MM.1S (cell line): ENCODE results near the gene AP3S1.

Experiments used
- DNase-seq: peaks from one replicate; pipeline ENCODE4 v3.0.0-alpha.2; 2015
- H2AFZ ChIP-seq: fragments of 300-600 bp; sonication (generic); 2 replicates; pipeline ENCODE4 v1.6.0; 2016; ENCODE audit warnings: antibody characterized with exemption, low read length
- H3F3A ChIP-seq: fragments of 300-600 bp; sonication (generic); 2 replicates; pipeline ENCODE4 v1.6.1; 2016; ENCODE audit warnings: mild to moderate bottlenecking, antibody characterized with exemption, low read length, moderate library complexity, mixed read lengths; ENCODE audit not compliant: insufficient read depth
- H3K27ac ChIP-seq: fragments of 300-600 bp; sonication (generic); 2 replicates; pipeline ENCODE4 v1.5.1; 2016; ENCODE audit warnings: mild to moderate bottlenecking, low read length
- H3K27me3 ChIP-seq: fragments of 300-600 bp; sonication (generic); replicated peaks from 2 replicates; pipeline ENCODE4 v1.6.0; 2016; ENCODE audit warnings: low read length; ENCODE audit not compliant: insufficient read depth
- H3K36me3 ChIP-seq: fragments of 300-600 bp; sonication (generic); replicated peaks from 2 replicates; pipeline ENCODE4 v1.6.1; 2016; ENCODE audit warnings: mild to moderate bottlenecking, low read length, mixed read lengths; ENCODE audit not compliant: insufficient read depth
- H3K4me1 ChIP-seq: fragments of 300-600 bp; sonication (generic); 2 replicates; pipeline ENCODE4 v1.6.1; 2016; ENCODE audit warnings: low read length, mixed read lengths
- H3K4me2 ChIP-seq: fragments of 300-600 bp; sonication (generic); 2 replicates; pipeline ENCODE4 v1.6.0; 2016; ENCODE audit warnings: low read depth, low read length
- H3K4me3 ChIP-seq: fragments of 300-600 bp; sonication (generic); 2 replicates; pipeline ENCODE4 v1.5.1; 2016; ENCODE audit warnings: low read length, mixed read lengths
- H3K79me2 ChIP-seq: fragments of 300-600 bp; sonication (generic); 2 replicates; pipeline ENCODE4 v1.6.1; 2016; ENCODE audit warnings: mixed run types, low read length, mixed read lengths
- H3K9ac ChIP-seq: fragments of 300-600 bp; sonication (generic); 2 replicates; pipeline ENCODE4 v1.6.1; 2016; ENCODE audit warnings: low read length, mixed read lengths
- H3K9me2 ChIP-seq: fragments of 300-600 bp; sonication (generic); replicated peaks from 2 replicates; pipeline ENCODE4 v1.6.1; 2016; ENCODE audit warnings: mild to moderate bottlenecking, low read length, mixed read lengths; ENCODE audit not compliant: insufficient read depth
- H3K9me3 ChIP-seq: fragments of 300-600 bp; sonication (generic); replicated peaks from 2 replicates; pipeline ENCODE4 v1.6.1; 2016; ENCODE audit warnings: mild to moderate bottlenecking, low read length, mixed read lengths; ENCODE audit not compliant: insufficient read depth
- H4K20me1 ChIP-seq: fragments of 300-600 bp; sonication (generic); 2 replicates; pipeline ENCODE4 v1.6.1; 2016; ENCODE audit warnings: mild to moderate bottlenecking, low read length, moderate library complexity, mixed read lengths; ENCODE audit not compliant: insufficient read depth
- EZH2 ChIP-seq: fragments of 300-600 bp; sonication (generic); optimal IDR thresholded peaks from 2 replicates; pipeline ENCODE3; 2017; ENCODE audit warnings: low read depth, mild to moderate bottlenecking, antibody characterized with exemption, low read length, mixed read lengths
- EZH2phosphoT487 ChIP-seq: fragments of 300-600 bp; sonication (generic); IDR thresholded peaks from 2 replicates; pipeline ENCODE4 v1.6.1; 2018; ENCODE audit warnings: antibody characterized with exemption, low read length
- TF ChIP-seq, protein P1 (sequence below): fragments of 300-600 bp; sonication (generic); IDR thresholded peaks from 2 replicates; pipeline ENCODE4 v1.5.1; 2016; ENCODE audit warnings: antibody characterized with exemption, low read length, mixed read lengths

The AP3S1 gene

DNA sequence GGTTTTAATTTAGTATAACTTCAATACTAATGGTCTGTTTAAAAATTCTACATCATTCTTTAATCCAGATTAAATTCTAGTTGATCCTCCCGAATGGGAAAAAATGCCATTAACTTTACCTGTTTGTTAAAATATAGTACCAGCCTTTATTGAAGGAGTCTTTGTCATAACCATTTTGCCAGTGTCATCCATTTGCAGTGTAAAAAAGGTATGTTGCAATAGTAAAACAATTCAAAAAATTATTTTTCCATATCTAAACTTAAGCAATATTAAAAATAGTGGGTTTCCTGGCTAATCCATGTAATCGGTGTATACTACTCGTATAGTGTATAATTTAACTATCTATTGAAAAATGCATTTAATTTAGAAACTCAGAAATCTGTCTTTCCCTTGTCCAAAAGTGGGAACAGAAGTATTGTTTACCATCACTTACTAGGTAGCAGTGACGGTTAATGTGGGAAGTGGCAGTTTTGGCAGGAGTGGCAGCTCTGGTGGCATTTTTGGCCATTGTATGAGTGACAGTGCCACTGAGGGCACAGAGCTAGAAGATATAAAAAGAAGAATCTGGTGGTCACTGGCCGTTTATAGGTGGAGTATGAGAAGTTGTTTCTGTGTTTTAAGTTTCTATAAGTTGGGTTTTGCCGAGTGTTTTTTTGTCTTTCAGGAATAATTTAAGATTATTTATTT, 1.9 kb downstream of the AP3S1 start:
- H3K27ac ChIP-seq, result no peak overlapping the region
- no peak overlapping the region for H3K9ac ChIP-seq
- no peaks in the 10 kb centered on the region for H3K9me2 ChIP-seq
- H4K20me1 ChIP-seq, result peaks cover 7% of the 10 kb centered on the region
- peaks cover 6% of the 10 kb centered on the region; the same call in 1 of the 2 replicates for H3F3A ChIP-seq
- no peak overlapping the region for H3K4me3 ChIP-seq
- TF ChIP-seq EZH2, result no peak
- TF ChIP-seq, protein P1, sequence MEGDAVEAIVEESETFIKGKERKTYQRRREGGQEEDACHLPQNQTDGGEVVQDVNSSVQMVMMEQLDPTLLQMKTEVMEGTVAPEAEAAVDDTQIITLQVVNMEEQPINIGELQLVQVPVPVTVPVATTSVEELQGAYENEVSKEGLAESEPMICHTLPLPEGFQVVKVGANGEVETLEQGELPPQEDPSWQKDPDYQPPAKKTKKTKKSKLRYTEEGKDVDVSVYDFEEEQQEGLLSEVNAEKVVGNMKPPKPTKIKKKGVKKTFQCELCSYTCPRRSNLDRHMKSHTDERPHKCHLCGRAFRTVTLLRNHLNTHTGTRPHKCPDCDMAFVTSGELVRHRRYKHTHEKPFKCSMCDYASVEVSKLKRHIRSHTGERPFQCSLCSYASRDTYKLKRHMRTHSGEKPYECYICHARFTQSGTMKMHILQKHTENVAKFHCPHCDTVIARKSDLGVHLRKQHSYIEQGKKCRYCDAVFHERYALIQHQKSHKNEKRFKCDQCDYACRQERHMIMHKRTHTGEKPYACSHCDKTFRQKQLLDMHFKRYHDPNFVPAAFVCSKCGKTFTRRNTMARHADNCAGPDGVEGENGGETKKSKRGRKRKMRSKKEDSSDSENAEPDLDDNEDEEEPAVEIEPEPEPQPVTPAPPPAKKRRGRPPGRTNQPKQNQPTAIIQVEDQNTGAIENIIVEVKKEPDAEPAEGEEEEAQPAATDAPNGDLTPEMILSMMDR, result no peak
- TF ChIP-seq EZH2phosphoT487, result no peak
- H3K36me3 ChIP-seq, result no peaks in the 10 kb centered on the region
- H3K4me2 ChIP-seq, result peak overlapping the region; percentile 67; the same call in 1 of the 2 replicates
- H3K9me3 ChIP-seq, result no peaks in the 10 kb centered on the region
- no peak overlapping the region for H2AFZ ChIP-seq
- DNase-seq, result no peak
- peaks cover 73% of the 10 kb centered on the region for H3K79me2 ChIP-seq
- H3K4me1 ChIP-seq, result peaks cover 14% of the 10 kb centered on the region; the same call in 1 of the 2 replicates
- H3K27me3 ChIP-seq, result no peaks in the 10 kb centered on the region

DNA sequence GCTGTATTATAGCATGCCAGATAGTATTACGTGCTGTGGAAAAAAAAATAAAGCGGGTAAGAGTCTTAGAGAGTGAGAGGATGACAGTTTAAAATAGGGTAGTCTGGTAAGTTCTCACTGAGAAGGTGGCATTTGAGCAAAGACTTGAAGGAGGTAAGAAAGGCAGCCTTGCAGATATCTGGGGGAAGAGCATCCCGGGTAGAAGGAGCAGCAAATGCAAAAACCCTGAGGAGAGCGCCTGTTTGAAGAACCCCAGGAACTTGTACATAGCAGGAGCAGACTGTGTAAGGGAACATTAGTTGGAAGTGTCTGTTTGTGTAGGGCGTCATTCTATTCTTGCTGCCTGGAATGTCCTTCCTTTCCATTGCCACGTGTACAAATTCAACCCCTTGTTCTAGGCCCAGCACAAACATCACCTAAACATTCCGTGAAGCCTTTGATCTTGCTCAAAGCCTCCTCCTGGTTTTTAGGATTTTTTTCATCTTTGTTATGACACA, 2.6 kb downstream of the AP3S1 start:
- Histone ChIP-seq H3K79me2 (peaks cover 75% of the 10 kb centered on the region), H4K20me1 (peaks cover 2% of the 10 kb centered on the region), H3K4me2 (no peak overlapping the region), H2AFZ (no peak overlapping the region), H3K9me3 (no peaks in the 10 kb centered on the region), H3K27me3 (no peaks in the 10 kb centered on the region), H3K9ac (no peak overlapping the region), H3K9me2 (no peaks in the 10 kb centered on the region), H3K4me3 (no peak overlapping the region), H3K27ac (no peak overlapping the region), H3K4me1 (peaks cover 11% of the 10 kb centered on the region; the same call in 1 of the 2 replicates), H3F3A (peaks cover 6% of the 10 kb centered on the region; the same call in 1 of the 2 replicates), H3K36me3 (no peaks in the 10 kb centered on the region)
- no peak for DNase-seq
- TF ChIP-seq EZH2phosphoT487 (no peak), EZH2 (no peak)
- TF ChIP-seq, protein P1, result no peak

DNA sequence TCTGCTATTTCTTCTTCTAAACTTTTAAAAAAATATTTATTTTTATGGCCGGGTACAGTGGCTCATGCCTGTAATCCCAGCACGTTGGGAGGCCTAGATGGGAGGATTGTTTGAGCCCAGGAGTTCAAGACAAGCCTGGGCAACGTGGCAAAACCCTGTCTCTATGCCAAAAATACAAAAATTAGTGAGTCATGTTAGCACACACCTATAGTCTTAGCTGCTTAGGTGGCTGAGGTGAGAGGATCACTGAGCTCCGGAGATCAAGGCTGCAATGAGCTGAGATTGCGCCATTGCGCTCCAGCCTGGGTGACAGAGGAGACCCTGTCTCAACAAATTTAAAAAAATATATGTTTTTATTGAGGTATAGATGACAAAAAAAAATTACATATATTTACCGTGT, 5.6 kb downstream of the AP3S1 start:
- Histone ChIP-seq H4K20me1 (no peaks in the 10 kb centered on the region), H3K27me3 (no peaks in the 10 kb centered on the region), H3K4me2 (no peak overlapping the region), H3K9me2 (no peaks in the 10 kb centered on the region), H3F3A (no peaks in the 10 kb centered on the region), H3K79me2 (peaks cover 69% of the 10 kb centered on the region), H3K27ac (no peak overlapping the region), H3K4me3 (no peak overlapping the region), H2AFZ (no peak overlapping the region), H3K4me1 (peaks cover 4% of the 10 kb centered on the region; the same call in 1 of the 2 replicates), H3K36me3 (no peaks in the 10 kb centered on the region), H3K9ac (no peak overlapping the region), H3K9me3 (no peaks in the 10 kb centered on the region)
- TF ChIP-seq, protein P1, result no peak
- TF ChIP-seq EZH2 (no peak), EZH2phosphoT487 (no peak)
- no peak for DNase-seq
